NB4 (cell line): Measurements from ENCODE around the gene ATP6V1F.
A peak's percentile ranks its signal among the peaks of the same experiment; 100 is the strongest.

Experiments used
- DNase-seq: peaks from one replicate; pipeline ENCODE4 v3.0.0; 2010; ENCODE audit warnings: low read depth
- H3K4me3 ChIP-seq: one replicate; pipeline ENCODE4 v1.5.1; 2011; ENCODE audit warnings: mild to moderate bottlenecking, low read depth, low read length, moderate library complexity
- MYC ChIP-seq: IDR thresholded peaks from 2 replicates; pipeline ENCODE4 v1.6.1; 2011; ENCODE audit warnings: low read depth, low read length
- POLR2A ChIP-seq: IDR thresholded peaks from 2 replicates; pipeline ENCODE4 v1.6.1; 2011; ENCODE audit warnings: mild to moderate bottlenecking; ENCODE audit not compliant: insufficient read length; ENCODE audit errors: extremely low read depth
- TF ChIP-seq, protein P1 (sequence below): IDR thresholded peaks from 2 replicates; pipeline ENCODE4 v1.6.1; 2011; ENCODE audit warnings: low read depth, low read length
- TF ChIP-seq, protein P2 (sequence below): IDR thresholded peaks from one replicate; pipeline ENCODE4 v1.5.1; 2012; ENCODE audit warnings: low read depth, low read length

Gene ATP6V1F

DNA sequence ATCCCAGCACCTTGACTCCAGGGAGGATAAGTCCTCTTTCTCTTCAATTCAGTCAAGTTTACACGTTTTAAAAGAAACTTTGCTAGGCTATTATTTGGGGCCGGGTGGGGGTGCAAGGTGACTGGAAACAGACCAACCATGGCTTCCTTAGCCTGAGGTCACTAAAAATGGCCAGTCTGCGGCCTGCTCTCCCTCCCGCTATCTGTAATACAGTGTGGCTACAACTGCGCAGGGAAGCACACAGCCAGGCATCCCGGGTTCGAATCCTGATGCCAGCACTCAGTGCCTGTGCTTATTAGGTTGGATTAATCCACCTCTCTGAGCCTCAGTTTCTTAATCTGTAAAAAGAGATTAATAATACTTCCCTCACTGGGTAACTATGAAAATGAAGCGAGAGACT, 19.5 kb downstream of the ATP6V1F start:
- no peak for DNase-seq
- no peak overlapping the region for H3K4me3 ChIP-seq
- TF ChIP-seq MYC (no peak), POLR2A (no peak)
- TF ChIP-seq, protein P1, sequence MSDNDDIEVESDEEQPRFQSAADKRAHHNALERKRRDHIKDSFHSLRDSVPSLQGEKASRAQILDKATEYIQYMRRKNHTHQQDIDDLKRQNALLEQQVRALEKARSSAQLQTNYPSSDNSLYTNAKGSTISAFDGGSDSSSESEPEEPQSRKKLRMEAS: no peak
- TF ChIP-seq, protein P2, sequence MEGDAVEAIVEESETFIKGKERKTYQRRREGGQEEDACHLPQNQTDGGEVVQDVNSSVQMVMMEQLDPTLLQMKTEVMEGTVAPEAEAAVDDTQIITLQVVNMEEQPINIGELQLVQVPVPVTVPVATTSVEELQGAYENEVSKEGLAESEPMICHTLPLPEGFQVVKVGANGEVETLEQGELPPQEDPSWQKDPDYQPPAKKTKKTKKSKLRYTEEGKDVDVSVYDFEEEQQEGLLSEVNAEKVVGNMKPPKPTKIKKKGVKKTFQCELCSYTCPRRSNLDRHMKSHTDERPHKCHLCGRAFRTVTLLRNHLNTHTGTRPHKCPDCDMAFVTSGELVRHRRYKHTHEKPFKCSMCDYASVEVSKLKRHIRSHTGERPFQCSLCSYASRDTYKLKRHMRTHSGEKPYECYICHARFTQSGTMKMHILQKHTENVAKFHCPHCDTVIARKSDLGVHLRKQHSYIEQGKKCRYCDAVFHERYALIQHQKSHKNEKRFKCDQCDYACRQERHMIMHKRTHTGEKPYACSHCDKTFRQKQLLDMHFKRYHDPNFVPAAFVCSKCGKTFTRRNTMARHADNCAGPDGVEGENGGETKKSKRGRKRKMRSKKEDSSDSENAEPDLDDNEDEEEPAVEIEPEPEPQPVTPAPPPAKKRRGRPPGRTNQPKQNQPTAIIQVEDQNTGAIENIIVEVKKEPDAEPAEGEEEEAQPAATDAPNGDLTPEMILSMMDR: no peak

DNA sequence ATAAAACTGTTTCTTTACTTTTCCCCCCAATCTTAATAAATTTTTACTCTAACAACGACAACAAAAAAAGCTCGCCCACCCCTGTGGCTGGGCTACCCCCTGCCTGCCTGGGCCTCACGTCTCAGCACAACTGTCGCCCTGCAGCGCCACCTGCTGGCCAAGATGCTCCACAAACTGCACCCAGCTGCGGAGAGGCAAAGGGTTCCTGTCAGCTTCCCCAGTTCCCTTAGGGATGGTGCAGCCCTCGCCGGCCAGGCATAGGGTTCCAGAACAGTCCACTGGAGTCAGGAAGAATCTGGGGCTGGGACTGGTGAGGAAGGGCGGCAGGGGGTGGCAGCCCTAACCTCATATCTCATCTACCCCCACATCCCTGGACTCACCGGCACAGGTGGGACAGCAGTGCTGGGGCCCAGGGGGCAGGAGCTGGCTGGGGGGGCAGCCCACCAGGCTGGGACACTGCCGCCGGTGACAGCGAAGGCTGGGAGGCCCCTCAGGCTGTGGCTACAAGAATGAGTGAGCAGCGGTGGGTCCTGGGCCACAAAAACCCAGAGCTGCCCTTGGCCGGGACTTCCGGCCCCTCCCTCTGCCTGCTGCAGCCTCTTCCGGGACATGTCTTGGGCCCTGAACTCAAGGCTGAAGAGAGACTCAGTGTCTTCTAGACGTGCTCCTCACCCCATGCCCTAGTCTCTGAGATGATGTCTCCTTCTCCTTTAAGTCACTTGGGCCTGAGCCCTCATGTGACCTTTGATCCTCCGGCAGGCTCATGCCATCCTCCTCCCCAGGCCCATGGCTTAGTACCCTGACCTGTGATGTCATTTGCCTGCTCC, 21.2 kb downstream of the ATP6V1F start:
- H3K4me3 ChIP-seq: no peak overlapping the region
- peak; percentile 87 for DNase-seq
- no peak for TF ChIP-seq POLR2A
- TF ChIP-seq, protein P1: peak; percentile 30; the same call in 1 of the 2 replicates
- TF ChIP-seq MYC: no peak
- TF ChIP-seq, protein P2: peak; percentile 94

DNA sequence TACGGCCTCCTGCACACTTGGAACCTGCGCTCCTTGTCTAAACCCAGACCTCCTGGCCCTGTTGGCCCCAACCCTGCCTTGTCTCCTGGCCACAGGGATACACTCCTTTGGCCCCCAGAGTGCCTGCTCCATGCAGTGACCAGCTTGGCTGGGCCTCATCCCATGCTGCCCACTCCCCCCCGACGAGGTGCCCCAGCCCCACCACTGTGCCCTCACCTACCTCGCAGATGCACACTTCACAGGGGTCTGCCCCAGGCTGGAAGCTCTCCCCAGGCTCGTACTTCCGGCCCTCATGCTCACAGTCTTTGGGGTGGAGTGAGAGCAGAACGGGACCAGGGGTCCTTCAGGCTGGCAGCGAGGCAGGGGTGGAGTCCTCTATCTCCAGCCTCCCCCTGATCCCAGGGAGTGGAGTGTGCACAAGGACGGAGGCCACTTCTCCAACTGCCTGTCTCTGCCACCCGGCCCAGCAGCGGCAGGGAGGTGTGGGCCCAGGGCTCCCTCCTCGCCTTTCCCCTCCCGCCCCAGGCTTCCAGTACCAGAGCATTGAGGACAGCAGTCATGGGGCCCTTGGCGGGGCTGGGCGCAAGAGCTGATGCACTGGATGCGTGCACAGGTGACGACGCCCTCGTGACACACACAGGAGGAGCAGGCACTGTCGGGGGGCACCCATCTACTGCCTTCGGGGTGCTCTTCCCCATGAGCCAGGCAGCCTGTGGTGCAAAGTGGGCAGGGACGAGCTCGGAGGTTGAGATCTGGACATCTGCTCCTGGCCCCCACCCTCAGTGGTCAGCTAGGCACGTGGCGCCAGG, 22.1 kb downstream of the ATP6V1F start:
- TF ChIP-seq POLR2A: no peak
- no peak for DNase-seq
- no peak overlapping the region for H3K4me3 ChIP-seq

DNA sequence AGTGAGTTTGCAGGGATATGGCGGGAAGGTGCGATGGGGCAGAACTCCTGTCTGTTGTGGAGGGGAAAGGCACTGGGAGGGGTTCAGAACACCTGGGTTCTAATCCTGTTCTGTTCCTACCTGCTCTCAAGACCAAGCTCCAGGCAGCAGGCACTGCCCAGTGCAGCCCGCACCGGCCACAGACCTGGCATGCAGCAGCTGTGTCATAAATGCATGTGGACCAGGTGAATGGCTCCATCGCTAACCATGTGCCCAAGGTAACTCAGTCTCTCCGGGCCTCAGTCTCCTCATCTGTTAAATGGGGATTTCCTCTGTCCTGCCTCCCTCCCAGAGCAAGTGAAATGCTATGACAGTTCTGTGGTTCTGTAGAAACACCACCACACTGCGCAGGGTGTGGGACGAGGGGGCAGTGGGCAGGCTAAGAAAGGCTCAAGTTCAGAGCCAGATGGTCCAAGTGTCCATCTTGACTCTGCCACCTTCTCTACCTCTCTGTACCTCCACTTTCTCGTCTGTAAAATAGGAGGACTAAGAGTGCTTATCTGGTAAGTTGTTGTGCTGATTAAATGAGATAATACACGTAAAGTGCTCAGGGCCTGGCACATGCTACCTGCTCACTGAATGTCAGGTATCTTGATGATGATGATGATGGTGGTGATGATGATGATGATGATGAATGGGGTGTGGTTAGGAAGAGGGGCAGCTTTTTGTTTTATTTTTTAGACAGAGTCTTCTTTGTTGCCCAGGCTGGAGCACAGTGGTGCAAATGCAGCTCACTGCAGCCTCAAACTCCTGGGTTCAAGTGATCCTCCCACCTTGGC, 22.9 kb downstream of the ATP6V1F start:
- no peak for DNase-seq
- TF ChIP-seq MYC (no peak), POLR2A (no peak)
- TF ChIP-seq, protein P2: no peak
- TF ChIP-seq, protein P1: no peak

DNA sequence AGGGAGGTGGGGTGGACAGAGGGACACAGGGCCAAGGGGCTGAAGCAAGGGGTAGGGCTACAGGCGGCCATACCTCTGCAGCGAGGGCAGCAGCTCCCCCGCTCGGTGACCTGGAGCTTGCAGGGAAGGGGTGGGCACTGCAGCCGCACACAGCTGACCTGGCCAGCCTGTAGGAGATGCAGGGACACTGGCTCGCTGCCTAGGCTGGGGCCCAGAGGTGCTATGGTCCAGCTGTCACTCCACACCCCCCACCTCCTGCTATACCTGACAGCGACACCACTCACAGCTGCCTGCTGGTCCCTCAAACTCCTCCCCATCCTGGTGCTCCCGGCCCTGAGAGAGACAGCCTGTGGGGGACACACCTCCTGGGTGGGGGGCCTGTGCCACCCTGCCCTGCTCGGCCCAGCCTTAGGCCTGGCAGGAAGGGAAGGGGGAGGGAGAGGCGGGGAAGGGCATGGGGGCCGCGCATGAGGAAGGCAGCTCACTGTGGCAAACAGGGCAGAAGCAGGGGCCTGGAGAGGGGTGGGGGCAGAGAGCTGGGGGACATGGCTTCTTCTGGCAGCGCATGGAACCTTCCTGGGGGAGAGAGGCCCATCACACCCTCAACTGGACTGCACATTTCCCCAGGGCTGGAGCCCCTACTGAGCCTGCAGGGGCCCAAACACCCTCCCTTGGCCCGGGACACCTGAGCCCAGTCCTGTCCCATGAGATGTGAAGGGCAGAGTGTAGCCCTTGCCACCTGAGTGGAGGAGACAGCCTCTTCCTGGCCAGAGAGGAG, 23.9 kb downstream of the ATP6V1F start:
- DNase-seq: no peak
- no peak overlapping the region for H3K4me3 ChIP-seq
- TF ChIP-seq, protein P1: no peak
- no peak for TF ChIP-seq POLR2A
- TF ChIP-seq MYC: no peak
- TF ChIP-seq, protein P2: no peak

More for the DNA sequence above, 22.9 kb downstream of the ATP6V1F start:
- H3K4me3 ChIP-seq: no peak overlapping the region
